DOHH2 (cell line): ENCODE data around the gene EMX1.

Source experiments
- CTCF ChIP-seq: fragments of 200-600 bp; sonication (generic); IDR thresholded peaks from one replicate; pipeline ENCODE4 v1.5.1; 2014; ENCODE audit warnings: antibody characterized with exemption, mild to moderate bottlenecking, low read depth, low read length; ENCODE audit not compliant: poor library complexity, severe bottlenecking
- EZH2phosphoT487 ChIP-seq: fragments of 200-600 bp; sonication (generic); IDR thresholded peaks from 2 replicates; pipeline ENCODE4 v1.6.1; 2017; ENCODE audit warnings: borderline replicate concordance, mild to moderate bottlenecking, antibody characterized with exemption, low read length, moderate library complexity, mixed read lengths

DNA sequence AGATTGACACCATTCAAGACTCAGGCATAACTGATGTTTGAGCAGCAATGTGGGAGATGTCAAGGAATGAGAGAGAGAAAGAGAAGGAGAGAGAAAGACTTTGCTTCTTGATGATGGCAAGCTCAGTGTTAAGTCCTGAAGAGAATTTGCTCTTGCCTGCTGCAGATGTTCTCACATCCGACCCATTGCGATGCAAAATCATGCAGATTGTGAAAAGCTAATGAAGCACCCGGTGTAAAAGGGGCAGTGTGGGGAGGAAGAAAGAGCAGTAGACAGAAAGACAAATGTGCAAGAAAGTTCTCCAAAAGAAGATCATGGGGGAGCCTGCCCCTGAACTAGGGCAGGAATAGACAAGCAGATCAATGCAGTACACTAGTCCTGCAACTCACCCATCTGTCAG lies 57.7 kb downstream of the EMX1 start:
- TF ChIP-seq CTCF (no peak), EZH2phosphoT487 (no peak)
